Measurements from ENCODE around the gene MLLT6.

DNA sequence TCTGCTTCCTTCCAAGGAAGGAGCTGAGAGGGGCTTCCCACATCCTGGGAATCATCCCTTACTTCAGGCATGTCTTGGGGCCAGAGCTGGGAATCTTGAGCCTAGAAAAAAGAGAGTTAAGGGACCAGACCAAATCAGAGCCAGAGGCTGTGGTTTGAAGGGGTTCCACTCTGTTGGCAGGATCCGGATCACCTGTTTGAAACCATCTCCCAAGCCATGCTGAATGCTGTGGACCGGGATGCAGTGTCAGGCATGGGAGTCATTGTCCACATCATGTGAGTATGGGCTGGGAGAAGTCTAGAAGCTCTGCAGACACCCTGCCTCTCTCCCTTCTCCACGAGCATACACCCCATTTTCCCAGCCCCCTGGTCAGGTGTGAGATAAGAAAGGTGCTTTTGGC lies 57.2 kb downstream of the MLLT6 start:
- TF ChIP-seq HEYL (CRISPR knock-in tag; IDR thresholded peaks at IDR 0.05) (no peak), BHLHE40 (IDR thresholded peaks at IDR 0.05; ENCODE audit: low read depth, low read length) (no peak), KDM1A (IDR thresholded peaks at IDR 0.05; ENCODE audit: low read depth) (no peak), RAD21 (conservative IDR thresholded peaks at IDR 0.05 in 1 of 2, IDR thresholded peaks at IDR 0.05 in 1 of 2) (no peak), ZFP36 (IDR thresholded peaks at IDR 0.05; ENCODE audit: borderline replicate concordance, partially characterized antibody) (no peak), HDAC2 (IDR thresholded peaks at IDR 0.05) (no peak), POLR2A (IDR thresholded peaks at IDR 0.05; ENCODE audit: low read length) (no peak), RCOR1 (IDR thresholded peaks at IDR 0.05; ENCODE audit: low read depth, low read length) (no peak), FOSL2 (IDR thresholded peaks at IDR 0.05) (no peak), FOSL2 (CRISPR knock-in tag; IDR thresholded peaks at IDR 0.05) (no peak), KDM5A (IDR thresholded peaks at IDR 0.05) (no peak), RARB (CRISPR knock-in tag; IDR thresholded peaks at IDR 0.05) (no peak)
- TF ChIP-seq, protein P1, sequence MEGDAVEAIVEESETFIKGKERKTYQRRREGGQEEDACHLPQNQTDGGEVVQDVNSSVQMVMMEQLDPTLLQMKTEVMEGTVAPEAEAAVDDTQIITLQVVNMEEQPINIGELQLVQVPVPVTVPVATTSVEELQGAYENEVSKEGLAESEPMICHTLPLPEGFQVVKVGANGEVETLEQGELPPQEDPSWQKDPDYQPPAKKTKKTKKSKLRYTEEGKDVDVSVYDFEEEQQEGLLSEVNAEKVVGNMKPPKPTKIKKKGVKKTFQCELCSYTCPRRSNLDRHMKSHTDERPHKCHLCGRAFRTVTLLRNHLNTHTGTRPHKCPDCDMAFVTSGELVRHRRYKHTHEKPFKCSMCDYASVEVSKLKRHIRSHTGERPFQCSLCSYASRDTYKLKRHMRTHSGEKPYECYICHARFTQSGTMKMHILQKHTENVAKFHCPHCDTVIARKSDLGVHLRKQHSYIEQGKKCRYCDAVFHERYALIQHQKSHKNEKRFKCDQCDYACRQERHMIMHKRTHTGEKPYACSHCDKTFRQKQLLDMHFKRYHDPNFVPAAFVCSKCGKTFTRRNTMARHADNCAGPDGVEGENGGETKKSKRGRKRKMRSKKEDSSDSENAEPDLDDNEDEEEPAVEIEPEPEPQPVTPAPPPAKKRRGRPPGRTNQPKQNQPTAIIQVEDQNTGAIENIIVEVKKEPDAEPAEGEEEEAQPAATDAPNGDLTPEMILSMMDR (IDR thresholded peaks at IDR 0.05): no peak
- TF ChIP-seq, protein P2, sequence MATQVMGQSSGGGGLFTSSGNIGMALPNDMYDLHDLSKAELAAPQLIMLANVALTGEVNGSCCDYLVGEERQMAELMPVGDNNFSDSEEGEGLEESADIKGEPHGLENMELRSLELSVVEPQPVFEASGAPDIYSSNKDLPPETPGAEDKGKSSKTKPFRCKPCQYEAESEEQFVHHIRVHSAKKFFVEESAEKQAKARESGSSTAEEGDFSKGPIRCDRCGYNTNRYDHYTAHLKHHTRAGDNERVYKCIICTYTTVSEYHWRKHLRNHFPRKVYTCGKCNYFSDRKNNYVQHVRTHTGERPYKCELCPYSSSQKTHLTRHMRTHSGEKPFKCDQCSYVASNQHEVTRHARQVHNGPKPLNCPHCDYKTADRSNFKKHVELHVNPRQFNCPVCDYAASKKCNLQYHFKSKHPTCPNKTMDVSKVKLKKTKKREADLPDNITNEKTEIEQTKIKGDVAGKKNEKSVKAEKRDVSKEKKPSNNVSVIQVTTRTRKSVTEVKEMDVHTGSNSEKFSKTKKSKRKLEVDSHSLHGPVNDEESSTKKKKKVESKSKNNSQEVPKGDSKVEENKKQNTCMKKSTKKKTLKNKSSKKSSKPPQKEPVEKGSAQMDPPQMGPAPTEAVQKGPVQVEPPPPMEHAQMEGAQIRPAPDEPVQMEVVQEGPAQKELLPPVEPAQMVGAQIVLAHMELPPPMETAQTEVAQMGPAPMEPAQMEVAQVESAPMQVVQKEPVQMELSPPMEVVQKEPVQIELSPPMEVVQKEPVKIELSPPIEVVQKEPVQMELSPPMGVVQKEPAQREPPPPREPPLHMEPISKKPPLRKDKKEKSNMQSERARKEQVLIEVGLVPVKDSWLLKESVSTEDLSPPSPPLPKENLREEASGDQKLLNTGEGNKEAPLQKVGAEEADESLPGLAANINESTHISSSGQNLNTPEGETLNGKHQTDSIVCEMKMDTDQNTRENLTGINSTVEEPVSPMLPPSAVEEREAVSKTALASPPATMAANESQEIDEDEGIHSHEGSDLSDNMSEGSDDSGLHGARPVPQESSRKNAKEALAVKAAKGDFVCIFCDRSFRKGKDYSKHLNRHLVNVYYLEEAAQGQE (IDR thresholded peaks at IDR 0.05): no peak

All from A549 (cell line).